GM21529 (cell line): ENCODE measurements around the gene SPOCD1.
A peak's percentile ranks its signal among the peaks of the same experiment; 100 is the strongest.

Experiments used
- ATAC-seq: cut with Tn5 transposase; IDR thresholded peaks from one replicate; pipeline ENCODE4 v1.9.1; 2021; ENCODE audit not compliant: unreplicated experiment

SPOCD1 gene

DNA sequence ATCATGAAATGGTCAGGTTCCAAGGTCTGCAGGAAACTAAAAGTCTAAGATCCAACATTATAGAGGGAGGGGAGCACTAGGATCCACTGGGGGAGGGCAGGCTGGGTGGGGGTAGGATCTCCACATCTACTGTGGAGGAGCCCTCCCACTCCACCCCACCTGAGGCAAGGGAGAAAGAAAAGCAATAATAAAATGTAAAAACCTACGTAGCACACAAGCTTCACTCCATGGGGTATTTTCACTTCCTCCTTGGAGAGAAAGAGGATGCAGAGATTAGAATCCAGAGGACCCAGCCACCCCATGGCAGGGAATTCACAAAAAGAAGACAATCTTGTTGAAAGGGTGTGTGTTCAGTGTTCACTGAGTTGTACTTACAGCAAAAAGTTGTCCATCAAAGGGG, 14.4 kb downstream of the SPOCD1 start:
- ATAC-seq, result no peak

DNA sequence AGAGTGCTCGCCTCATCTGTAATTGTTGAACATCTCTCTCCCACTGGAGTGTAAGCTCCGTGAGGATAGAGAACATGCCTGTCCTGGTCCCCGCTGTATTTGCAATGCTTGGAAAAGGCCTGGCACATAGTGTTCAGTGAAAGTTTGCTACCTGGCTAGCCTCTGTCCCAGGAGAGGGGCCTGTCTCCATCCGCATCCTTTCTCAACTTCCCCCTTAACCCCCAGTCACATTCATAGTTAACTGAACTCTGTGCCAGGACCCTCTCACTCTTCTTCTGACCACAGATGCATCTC, 15.2 kb downstream of the SPOCD1 start:
- no peak for ATAC-seq

DNA sequence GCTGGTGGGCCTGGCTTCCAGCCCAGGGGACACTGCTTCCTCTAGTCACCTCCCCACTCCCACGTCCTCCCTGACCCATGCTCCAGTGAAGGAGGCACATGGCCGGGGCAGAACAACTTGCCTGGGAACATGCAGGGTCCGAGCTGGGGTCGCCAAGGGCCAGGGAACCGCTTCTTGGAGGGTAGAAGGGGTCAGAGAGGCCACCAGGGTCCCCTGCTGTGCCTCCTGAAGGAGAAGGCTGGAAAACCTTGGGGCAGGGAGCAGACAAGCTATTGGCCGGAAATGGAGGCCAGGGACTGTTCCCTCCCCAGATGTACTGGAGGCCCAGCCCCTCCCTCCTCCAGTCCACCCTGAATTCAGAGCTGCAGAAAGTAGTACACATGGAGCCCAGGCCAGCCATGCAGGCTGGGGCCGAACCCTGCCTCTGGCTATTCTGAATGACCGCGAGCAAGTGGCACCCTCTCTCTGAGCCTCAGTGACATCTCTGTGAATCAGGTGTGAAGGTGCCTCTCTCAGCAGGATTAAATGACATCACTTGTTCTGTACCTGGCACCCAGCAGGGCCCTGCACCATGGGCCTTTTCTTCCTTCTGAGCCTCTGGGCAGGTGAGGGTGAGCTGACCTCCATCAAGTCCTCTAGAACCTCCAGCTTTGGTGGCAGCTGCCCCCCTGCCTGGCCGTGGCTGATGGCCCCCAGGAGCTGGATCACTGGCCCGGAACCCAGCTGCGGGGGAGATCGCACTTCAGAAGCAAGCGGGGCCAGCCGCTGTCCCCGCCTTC, 15.7 kb downstream of the SPOCD1 start:
- no peak for ATAC-seq

DNA sequence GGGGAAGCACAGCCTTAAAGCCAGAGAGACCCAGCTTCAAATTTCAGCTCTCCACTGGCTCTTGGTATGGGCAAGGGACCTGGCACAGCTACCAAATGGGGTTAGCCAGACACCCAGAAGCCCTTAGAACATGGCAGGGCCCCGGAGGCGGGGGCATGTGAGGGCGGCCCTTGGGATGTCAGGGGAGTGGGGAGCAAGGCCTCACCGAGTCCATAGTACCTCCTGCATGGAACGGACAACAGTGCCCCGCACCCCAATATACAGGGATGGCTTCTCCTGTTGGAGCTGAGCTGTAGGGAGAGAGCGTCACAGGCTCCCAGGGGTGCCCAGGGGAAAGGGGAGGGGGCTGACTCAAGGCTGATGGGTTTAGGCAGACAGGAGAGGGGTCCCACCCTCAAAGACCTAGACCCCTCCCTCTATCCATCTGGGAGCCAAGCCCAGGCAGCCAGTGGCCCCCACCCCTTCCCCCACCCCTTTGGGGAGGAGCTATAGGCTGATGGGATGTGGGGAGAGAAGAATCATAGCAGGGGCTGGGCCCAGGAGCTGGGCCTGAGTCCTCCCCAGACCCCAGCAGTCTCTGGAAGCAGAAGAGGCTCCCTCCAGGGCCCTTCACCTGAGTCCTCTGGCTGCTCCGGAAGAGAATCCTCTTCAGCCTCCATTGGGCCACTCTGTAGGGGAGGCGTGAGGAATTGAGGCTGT, 16.5 kb downstream of the SPOCD1 start:
- ATAC-seq, result no peak

GRCh38 chr1:31798433-31799195, 17.2 kb downstream of the SPOCD1 start:
- ATAC-seq, result no peak

GRCh38 chr1:31798086-31798432, 17.8 kb downstream of the SPOCD1 start:
- ATAC-seq, result no peak

DNA sequence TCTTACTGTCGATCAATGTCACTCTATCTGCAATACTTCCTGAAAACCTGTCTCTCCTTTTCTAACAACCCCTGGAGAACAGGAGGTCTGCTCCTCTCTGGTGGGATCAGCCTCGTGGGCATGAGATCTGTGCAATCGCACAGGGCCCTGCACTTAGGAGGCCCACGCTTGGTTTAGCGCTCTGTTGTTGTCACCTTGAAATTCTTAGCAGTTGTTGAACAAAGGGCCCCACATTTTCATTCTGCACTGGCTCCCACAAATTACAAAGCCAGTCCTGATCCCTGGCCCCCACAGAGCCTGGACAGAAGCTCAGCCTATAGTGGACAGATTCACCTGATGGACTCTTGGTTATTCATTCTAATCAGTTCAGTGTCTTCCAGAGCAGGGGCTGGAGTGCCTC, 18.6 kb downstream of the SPOCD1 start:
- ATAC-seq, result no peak

GRCh38 chr1:31796707-31797106, 19.1 kb downstream of the SPOCD1 start:
- ATAC-seq, result no peak

GRCh38 chr1:31795801-31796621, 19.8 kb downstream of the SPOCD1 start:
- no peak for ATAC-seq

GRCh38 chr1:31795096-31795675, 20.6 kb downstream of the SPOCD1 start:
- no peak for ATAC-seq

DNA sequence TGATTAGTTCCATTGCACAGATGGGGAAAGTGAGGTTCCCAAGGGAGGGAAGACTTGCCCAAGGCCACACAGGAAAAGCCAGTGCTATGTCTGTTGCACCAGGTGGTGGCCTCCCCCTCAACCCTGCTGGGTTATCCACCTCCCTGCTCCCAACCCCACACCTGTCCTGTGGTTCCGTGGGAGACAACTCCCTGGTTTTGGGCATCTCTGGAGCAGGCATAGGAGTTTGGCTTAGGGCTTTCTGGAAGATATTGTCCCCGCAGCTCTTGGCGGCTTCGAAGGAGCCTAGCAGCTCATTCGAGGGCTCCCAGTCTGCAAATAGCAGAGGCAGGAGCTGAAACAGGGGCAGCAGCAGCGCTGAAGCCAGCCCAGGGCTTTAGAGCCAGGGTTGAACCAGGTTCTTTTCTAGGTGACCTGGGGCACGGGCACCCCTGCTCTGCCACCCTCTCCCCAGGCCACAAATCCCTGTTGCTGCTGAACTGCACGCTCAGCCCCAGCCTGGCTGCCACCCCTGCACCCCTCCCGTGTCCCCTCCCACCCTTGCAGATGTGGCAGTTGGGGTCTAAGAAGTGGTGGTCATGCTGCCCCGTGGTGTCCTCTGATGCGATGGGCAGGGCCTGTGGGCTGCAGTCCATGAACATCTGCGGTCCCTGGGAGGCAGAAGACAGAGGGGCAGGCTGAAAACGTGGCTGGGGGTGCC, 22.1 kb downstream of the SPOCD1 start:
- no peak for ATAC-seq

- ATAC-seq, result no peak
These were observed 22.7 kb downstream of the SPOCD1 start for GRCh38 chr1:31793086-31793485.

- ATAC-seq, result no peak
These were observed 23.3 kb downstream of the SPOCD1 start for GRCh38 chr1:31792541-31792940.

- ATAC-seq, result no peak
These were observed 23.7 kb downstream of the SPOCD1 start for GRCh38 chr1:31792116-31792515.

DNA sequence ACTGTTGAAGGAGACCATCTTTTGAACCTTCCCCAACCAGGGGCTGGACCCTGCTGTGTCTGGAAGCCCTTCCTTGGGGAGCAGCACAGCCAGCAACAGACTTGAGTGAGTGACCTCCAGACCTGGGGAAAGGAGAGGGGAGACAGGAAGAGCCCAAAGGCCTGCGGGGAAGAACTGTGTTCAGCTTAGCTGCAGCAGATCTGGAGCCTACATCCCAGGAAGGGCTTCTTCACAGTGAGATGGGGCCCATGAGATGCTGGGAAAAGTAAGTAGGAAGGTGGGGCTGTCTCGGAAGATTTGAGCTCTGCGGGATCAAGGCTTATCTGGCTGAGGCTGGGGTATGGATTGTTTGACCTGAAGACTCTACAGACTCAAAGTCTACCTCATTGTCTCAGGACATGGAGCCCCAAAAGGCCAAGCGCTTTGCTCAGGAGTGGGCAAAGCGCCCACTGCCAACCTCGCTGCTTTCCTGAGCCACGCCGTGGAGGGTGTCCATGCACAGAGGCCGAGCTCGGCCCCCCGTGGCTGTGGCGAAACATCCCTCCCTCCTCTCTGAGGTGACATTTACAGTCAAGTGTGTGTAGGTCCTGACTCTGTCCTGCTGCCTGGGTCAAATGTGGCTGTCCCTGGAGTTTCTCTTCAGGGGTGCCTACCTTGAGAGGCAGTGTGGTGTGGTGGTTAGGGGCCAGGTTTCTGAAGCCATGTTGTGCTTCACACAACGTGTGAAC, 24.5 kb downstream of the SPOCD1 start:
- ATAC-seq, result no peak

- no peak for ATAC-seq
These were observed 25.2 kb downstream of the SPOCD1 start for GRCh38 chr1:31790641-31791091.

- no peak for ATAC-seq
These were observed 25.7 kb downstream of the SPOCD1 start for GRCh38 chr1:31790140-31790539.

GRCh38 chr1:31789259-31790065, 26.4 kb downstream of the SPOCD1 start:
- ATAC-seq, result peak; percentile 51

DNA sequence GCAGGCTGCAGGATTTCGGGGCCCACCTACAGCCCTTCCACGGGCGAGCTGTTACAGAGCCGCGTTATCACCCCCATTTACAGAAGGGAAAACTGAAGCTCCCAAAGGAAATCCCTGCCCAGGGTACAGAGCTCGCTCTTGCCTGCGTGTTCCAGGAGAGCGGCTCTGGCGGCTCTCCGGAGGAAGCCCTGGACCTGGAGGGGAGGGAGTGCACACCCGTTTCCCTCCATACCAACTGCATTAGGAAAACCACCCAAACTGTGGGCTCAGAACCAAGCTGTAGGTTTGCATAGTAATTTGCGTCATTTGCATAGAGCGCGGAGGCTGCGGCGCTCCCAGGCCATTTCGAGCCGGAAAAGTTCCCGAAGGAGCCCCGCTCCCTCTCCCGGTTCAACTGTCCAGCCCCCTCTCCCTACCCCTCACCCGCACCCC, 27.0 kb downstream of the SPOCD1 start:
- peak; percentile 24 for ATAC-seq
